IPS DF 19.7 (cell line): Measurements from ENCODE around the gene WDR17.

ENCODE experiments used
- DNase-seq: peaks from one replicate; pipeline ENCODE4 v3.0.0-alpha.2; 2013; ENCODE audit warnings: low read depth, low spot score

WDR17 gene

DNA sequence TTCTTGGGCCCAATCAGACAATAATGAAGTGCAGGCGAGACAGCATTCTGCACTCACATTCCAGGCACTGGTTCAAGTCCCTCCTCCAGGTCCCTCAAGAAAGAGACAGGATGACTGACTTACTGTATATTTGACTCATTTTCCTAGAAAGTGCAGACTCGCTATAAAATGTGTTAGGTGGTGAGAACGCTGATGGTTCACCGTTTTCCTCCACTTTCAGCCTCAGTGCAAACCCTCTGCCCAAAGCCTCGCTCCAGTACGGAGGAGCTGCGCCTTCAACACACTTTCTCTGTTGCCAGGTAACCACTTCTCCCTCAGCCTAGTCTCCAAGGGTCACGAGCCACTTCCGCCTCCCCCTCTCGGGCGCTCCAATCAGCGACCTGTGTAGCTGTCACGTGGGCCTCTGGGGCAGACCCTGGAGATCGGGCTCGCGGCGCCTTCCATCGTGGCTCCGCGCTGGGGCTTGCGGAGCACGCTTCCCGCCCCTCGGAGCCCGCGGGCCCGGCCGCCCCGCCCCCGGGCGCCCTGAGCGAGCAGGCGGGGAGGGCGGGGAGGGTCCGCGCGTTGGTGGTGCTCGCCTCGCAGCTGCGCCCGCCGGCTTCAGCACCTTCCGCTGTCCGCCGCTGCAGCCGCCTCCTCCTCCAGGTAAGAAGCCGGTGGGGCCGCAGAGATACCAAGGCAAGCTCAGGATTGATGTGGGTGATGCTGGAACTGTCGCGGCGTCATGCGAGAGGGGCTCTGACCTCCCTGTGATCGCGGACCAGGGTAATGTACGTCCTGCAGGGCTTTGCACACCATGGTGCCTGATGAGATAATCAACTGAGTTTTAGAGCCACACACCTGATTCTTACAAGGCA is at the start of gene WDR17:
TSS of gene WDR17 (plus strand) at position 407 of the 857 bp plus-strand sequence. CDS start 45,740 bp downstream, outside the sequence.
- peak; percentile 90 for DNase-seq

DNA sequence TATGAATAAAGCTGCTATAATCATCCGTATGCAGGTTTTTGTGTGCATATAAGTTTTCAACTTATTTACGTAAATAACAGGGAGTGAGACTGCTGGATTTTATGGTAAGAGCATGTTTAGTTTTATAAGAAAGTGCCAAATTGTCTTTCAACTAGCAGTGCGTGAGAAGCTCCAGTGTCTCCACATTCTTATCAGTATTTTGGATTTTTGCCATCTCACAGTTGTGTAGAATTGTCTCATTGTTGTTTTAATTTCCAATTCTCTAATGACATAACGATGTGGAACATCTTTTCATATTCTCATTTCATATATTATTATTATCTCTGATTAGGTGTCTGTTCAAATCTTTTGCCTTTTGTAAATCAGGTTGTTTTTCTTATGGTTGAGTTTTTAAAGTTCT is 49.0 kb upstream of the WDR17 start:
- no peak for DNase-seq

DNA sequence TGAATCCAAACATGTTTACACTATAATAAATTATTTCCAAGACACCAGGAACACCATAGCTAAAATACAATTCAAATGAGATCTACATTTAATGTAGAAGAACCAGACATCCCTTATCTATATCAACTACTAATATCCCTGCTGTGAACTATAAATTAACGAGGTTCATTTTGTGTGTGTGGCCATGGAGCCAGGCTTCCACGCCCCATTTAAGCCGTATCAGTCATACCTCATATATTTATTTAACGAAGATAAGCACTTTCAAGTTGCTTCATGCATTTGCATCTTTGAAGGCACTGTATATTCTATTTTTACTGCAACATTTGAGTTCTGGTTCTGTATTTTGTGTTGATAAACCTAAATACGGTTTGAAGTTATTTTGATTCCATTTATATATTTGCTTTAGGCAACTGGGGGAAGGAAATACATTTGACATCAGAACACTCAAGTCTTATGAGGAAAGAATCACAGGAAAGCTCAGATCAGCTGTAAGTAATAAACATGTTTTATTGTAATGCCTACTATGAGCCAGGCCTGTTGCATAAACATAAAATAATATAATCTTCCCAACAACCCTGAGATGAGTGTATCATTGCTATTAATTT is 45.1 kb upstream of the WDR17 start:
- DNase-seq, result no peak

DNA sequence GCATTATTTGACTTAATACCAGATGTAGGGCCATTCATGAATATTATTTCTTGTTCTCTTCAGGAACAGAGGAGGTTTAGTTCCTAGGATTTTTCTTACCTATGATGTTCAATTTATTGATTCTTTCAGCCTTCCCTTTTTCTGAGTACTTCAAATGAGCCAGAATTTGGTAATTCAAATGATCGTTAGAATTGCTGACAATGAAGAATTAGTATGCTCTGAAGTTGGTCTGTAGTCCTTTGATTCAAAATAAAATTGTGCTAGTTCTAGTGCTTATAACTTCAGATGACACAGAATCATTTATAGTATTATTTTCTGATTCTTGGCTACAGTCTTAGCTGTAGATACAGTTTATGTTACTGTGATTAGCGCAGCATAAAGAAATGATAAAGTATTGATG is 35.2 kb upstream of the WDR17 start:
- no peak for DNase-seq

DNA sequence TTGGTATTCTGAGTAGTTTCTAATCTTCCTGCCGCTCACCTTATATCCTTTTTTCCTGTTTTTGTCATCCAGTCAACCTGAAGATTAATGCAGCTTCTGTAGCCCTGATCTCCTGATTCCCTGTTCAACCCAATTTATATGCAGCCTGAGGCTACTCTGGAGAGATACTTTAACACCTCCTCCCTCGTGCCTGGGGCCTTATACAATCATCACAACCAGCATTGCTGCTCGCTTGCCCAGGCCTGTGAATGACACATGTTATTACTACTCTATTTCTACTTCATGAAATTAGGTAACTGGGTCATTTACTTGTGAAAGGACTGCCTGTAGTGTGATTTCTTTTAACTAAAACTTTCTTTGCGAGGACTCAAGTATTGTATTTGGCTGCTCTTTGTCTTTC is 33.7 kb upstream of the WDR17 start:
- DNase-seq, result no peak

DNA sequence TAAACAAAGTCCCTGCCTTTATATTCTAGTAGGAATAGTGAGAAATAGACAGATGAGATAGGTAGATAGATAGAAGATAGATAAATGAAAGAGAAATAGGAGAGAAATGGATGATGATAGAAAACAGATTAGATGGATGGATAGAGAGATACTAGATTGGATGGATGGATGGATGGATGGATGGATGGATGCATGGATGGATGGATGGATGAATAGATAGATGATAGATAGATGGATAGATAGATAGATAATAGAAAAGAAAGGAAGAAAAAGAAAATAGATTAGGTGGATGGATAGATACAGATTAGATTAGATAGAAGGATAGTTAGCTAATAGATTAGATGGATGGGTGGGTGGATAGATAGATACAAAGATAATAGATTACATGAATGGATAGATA is 33.2 kb upstream of the WDR17 start:
- no peak for DNase-seq

DNA sequence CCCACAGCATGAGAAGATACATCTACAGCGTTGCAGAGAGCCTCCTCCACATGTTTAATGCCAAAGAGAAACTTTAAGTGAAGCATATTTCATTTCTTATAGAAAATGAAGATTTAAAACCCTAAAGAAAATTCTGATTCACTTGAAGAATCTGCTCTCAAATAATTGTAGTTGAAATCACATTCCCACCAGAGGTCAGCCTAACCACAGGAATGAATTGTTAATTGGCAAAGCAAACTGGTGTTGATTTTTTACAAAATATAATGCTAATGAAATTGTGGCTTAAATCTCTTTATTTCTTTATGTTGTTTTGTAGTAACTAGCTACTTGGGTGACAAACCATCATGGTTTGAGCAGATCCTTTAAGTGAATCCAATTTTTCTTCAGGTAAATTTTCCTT is 31.1 kb upstream of the WDR17 start:
- no peak for DNase-seq

DNA sequence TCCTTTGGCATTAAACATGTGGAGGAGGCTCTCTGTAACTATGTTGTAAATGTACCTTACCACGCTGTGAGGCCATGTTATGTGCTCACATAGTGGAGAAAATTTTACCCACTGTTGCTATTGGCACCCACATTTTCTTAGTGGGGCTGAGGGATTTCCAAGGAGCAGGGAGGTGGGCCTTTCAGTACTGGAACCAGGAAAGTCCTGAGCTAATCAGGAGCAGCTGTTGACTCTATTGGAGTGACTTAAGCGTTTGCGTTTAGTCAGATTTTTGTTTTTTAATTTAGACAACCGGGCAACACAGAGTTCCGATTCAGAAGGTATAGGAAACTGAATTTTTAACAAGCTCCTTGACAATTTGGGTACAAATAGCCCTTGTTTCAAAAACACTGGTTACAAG is 30.7 kb upstream of the WDR17 start:
- no peak for DNase-seq

DNA sequence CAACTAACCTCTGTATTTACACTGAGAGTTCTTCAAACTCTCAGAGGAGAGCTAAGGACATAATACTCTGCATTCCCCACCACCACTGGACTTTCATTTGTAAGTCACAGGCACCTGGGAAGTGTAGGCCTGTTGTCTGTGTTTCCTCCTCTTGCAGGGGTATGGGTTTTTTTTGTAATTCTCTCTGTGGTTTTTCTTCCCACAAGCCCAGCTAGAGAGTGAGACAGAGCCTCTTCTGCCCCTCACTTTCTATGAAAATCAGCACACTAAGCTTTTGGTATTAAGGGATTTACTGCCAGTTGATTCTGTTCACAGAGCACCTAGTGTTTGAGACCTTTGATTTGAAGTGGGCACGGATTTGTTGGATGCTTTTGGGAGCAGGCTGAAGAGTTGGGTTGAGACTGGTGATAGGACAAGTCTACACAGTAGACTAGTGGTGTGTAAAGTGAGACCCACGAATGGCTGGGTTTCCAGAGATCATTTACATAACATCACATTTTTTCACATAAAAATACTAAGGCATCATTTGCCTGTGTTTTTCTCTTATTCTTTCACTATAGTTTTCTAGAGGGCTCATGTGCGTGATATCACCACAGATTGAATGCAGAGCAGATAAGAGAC is 28.9 kb upstream of the WDR17 start:
- no peak for DNase-seq

DNA sequence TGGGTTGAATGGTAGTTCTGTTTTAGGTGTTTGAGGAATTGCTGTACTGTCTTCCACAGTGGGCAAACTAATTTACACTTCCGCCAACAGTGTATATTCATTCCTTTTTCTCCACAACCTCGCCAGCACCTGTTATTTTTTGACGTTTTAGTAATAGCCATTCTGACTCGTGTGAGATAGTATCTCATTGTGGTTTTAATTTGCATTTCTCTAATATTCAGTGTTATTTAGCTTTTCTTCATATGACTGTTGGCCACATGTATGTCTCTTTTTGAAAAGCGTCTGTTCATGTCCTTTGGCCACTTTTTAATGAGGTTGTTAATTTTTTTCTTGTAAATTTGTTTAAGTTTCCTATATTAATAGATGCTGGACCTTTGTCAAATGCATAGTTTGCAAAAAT is 26.9 kb upstream of the WDR17 start:
- DNase-seq, result no peak

DNA sequence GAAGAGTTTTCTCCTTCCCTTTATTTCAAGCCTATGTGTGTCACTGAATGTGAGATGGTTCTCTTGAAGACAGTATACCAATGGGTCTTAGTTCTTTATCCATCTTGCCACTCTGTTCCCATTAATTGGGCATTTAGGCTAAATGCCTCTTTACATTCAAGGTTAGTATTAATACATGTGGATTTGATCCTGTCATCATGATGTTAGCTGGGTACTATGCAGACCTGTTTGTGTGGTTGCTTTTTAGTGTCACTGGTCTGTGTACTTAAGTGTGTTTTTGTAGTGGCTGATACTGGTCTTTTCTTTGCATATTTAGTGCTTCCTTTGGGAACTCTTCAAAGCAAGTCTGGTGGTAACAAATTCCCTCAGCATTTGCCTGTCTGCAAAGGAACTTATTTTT is 23.4 kb upstream of the WDR17 start:
- no peak for DNase-seq

DNA sequence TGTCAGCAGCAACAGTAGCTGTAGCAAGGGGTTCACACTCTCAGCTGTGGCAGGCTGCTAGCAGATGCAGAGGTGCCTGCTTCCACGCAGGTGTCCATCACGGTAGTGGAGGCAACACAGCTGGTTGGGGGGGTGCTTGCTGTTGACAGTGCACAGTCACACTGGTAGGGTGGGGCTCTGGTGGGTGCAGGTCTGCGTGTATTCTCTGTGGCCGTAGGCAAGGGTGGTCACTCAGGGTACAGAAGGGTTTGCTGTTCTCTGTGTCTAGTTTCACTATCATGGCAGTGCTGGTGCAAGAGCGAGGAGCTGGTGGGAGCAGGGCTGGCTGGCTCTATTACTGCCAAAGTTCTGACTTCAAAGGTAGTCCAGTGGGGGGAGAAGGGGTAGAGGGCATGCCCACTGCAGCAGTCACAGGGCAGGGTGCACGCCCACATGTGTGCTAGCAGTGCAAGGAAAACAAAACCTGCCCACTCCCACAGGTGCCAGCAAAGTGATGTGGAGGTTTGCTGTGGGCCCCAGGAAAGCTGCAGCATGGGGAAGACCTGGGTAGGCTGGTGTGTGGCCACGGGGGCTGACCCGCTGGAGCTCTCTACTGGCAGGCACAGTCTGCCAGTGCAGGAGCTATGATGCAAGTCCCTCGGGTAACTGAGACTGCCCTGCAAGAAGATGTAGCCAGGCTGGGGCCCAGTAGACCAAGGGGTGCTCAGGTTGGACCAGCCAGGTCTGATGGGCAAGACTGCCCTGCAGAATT is 21.6 kb upstream of the WDR17 start:
- DNase-seq, result no peak

DNA sequence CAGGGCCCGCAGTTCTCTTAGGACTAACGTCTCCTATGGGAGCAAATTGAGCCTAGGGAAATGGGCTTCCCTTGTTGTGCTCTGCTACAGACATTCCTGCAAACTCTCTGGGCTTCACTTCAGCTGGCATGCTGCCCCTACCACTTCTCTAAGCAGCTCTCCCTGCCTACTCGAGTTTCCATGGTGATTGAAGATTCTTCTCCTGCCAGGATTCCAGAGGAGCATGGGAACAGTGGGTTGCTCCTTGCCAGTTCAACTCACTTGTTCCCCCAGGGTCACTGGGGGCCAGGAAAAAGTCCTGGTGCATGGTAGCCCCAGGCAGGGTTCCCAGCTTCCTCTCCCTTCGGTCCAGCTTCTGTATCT is 21.1 kb upstream of the WDR17 start:
- DNase-seq, result no peak

DNA sequence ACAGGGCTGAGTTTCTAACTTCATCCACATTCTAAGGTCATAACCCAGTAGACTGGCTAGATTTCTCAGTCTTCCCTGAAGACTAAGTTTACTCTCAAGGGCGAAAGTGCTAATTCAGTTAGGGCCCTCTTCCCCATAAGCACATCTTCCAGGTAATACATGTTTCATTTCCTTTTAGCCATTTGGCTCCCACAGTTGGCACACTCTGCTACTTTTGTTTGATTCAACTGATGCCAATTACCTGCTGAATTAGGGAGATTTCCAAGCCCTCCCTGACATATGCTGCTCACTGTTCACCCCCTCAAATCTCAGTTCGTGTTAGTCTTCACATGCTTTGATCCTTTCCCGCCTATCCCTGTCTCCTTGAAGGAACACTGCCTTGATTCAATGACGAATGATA is 17.0 kb upstream of the WDR17 start:
- DNase-seq, result no peak

DNA sequence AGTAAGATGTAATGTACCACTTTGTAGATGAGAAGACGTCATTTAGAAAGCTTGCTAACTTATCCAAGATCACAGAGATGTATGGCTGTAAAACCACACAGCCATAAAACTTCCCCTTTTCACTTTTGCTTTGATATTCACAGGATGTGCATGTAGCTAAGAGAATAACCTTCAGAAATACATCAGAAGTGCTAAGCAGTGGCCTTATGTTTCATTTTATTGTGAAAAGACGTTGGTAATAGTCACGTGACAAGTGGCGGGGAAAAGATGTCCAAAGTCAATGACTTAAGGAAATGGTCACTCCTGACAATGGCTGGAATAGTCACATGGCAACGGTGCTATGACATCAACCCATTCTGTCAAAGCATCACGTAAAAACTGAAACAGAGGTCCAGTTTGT is 12.9 kb upstream of the WDR17 start:
- no peak for DNase-seq

DNA sequence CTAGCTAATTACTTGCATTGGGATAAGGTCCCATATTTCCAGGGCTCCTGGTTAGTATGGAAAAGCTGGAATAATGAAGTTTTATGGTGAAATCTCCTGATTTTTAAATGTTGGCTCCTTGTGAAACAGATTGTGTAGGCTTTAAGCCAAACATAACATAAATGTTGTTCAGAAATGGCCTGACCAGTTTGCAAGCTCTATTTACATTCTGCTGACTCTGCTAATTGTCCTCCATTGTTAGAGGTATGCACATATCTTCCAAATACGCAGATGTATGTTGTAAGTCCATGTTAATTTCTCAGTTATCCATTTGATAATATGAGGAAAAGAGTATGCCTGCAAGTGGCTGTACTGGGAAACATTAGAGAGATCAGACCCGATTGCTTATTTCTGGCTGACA is 11.9 kb upstream of the WDR17 start:
- no peak for DNase-seq

DNA sequence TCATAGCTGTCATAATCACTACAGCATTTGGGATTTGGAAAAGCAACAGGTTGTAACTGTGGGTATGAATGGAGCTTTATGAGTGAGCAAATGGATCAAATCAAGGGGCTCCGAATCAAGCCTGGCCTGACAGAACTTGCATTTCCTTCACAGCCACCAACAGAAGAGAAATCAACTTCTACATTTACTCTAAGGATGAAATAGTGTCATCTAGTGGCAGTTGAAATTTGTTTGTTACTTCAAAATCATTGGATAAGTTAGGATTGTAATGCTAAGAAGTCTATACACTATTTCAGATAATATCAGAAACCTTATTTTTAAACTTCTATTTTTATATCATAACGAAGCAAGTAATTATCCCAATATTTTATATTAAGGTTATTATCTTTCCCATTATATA is 10.7 kb upstream of the WDR17 start:
- no peak for DNase-seq

DNA sequence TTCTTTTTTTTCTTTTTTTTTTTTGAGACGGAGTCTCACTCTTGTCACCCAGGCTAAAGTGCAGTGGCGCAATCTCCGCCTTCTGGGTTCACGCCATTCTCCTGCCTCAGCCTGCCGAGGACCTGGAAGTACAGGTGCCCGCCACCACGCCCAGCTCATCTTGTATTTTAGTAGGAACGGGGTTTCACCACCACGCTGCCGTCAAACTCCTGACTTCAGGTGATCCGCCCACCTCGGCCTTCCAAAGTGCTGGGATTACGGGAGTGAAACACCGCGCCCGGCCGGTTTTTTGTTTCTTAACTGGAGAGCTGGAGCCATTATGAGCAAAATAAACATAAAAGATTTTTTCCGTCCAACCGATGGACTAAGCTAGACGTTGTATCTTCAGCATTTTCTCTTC is 1.9 kb upstream of the WDR17 start:
- no peak for DNase-seq

DNA sequence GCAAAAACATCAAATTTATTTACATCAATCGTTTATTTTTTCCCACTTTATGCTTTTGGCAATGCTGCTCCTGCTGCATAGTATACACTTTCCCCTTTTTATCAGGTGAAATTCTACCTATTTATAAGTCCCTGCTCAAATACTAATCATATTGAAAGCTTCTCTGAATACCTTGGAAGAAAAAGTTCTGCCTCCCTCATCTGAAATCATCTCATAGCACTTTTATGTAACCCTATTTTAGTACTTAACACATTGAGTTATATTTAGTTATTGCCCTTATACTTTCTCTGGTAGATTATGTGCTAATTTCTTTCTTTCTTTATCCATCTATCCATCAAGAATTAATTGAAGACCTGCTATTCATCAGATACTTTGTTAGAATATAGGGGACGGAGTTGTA is 1.1 kb upstream of the WDR17 start:
- DNase-seq, result no peak

DNA sequence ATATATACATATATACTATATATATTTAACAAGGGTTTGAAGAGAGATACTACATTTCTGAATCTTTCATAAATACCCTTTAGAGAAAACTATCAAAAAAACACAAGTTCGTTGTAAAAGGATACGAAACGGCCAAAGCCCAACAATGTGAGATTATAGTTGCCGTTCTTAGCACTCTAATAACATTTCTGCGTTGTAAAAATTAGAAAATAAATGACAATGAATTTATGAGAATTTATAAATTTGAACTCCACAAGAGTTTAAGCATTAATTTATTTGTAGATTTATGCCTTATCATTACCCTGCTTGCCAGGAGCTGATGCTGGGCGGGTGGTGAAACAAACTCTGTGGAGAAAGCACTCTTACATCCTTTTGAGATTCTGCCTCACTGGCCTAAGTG is 1.1 kb downstream of the WDR17 start:
- no peak for DNase-seq

DNA sequence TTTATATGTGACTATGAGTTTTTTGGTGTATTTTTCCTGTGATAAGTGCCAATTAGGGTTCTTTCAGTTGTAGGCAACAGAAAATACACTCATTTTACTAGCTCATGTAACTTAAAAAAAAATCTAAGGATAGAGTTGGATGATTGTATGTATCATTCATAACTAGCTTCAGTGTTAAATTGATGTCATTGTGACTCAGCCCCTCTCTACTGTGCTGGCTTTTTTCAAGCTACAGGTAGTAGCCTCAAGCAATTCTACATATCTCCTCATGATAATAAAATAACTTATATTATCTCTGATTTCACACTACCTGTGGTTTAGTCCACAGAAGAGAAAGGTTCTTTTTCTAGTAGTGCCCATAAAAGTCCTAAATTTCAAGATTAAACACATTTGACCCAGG is 11.9 kb downstream of the WDR17 start:
- DNase-seq, result no peak

DNA sequence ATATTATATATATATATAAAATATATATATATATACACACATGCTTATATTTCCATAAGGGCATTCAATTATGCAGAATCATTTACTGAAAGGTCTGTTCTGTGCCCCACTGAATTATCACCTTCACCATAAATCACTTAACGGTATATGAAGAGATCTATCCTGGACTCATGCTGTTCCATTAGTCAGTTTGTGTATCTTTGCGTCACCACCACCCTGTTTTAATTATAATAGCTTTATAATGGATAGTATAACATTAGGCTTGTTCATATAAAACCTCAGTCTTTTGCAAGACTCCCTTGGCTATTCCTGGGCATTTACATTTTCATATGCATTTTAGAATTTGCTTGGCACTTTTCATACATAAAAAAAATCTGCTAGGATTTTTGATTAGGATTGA is 19.1 kb downstream of the WDR17 start:
- no peak for DNase-seq
